Memory B cell (primary cell): ENCODE measurements around the gene PNPLA2.

Experiments used
- ATAC-seq: fragments of 150-1000 bp; cut with Tn5 transposase; 2 replicates; pipeline ENCODE4 v1.10.0; 2021; ENCODE audit warnings: low read depth, mild to moderate bottlenecking, moderate library complexity
- DNase-seq, 2 donors: peaks; one replicate each; pipeline ENCODE4 v3.0.0; 2022; ENCODE audit warnings: low spot score in 2 of 2
- H3K27ac Mint-ChIP-seq: one replicate; pipeline ENCODE4 v1.8.0; 2022; ENCODE audit warnings: mild to moderate bottlenecking, moderate library complexity, mixed read lengths
- H3K27me3 Mint-ChIP-seq: one replicate; pipeline ENCODE4 v1.8.0; 2022; ENCODE audit warnings: mixed read lengths
- H3K36me3 Mint-ChIP-seq: one replicate; pipeline ENCODE4 v1.8.0; 2022; ENCODE audit warnings: mild to moderate bottlenecking, mixed read lengths
- H3K4me1 Mint-ChIP-seq: one replicate; pipeline ENCODE4 v1.8.0; 2022; ENCODE audit warnings: mixed read lengths
- H3K4me3 Mint-ChIP-seq: one replicate; pipeline ENCODE4 v1.8.0; 2022; ENCODE audit warnings: mild to moderate bottlenecking, moderate library complexity, mixed read lengths
- H3K9me3 Mint-ChIP-seq: one replicate; pipeline ENCODE4 v1.8.0; 2022; ENCODE audit warnings: mixed read lengths

PNPLA2 gene

GRCh38 chr11:790721-791564, 27.8 kb upstream of the PNPLA2 start:
- Mint-ChIP-seq H3K27me3 (peaks cover 3% of the 10 kb centered on the region), H3K4me3 (no peak overlapping the region), H3K4me1 (peaks cover under 1% of the 10 kb centered on the region), H3K9me3 (no peaks in the 10 kb centered on the region), H3K36me3 (peaks cover 10% of the 10 kb centered on the region), H3K27ac (no peak overlapping the region)
- no peak for ATAC-seq
- no peak for DNase-seq

GRCh38 chr11:791658-792534, 26.8 kb upstream of the PNPLA2 start:
- DNase-seq (no peak), ATAC-seq (no peak)
- no peak overlapping the region for H3K4me3 Mint-ChIP-seq
- no peak overlapping the region for H3K27ac Mint-ChIP-seq
- peaks cover 3% of the 10 kb centered on the region for H3K27me3 Mint-ChIP-seq
- H3K36me3 Mint-ChIP-seq: peaks cover 12% of the 10 kb centered on the region
- peaks cover 6% of the 10 kb centered on the region for H3K4me1 Mint-ChIP-seq
- no peaks in the 10 kb centered on the region for H3K9me3 Mint-ChIP-seq

- DNase-seq (no peak), ATAC-seq (no peak)
- no peak overlapping the region for H3K27ac Mint-ChIP-seq
- H3K27me3 Mint-ChIP-seq: peaks cover 3% of the 10 kb centered on the region
- H3K4me3 Mint-ChIP-seq: no peak overlapping the region
- H3K36me3 Mint-ChIP-seq: peaks cover 12% of the 10 kb centered on the region
- no peaks in the 10 kb centered on the region for H3K9me3 Mint-ChIP-seq
- peaks cover 7% of the 10 kb centered on the region for H3K4me1 Mint-ChIP-seq
Measured at GRCh38 chr11:792535-792821, 26.2 kb upstream of the PNPLA2 start.

GRCh38 chr11:792873-793272, 25.8 kb upstream of the PNPLA2 start:
- Mint-ChIP-seq H3K4me3 (no peak overlapping the region), H3K27me3 (peaks cover 2% of the 10 kb centered on the region), H3K36me3 (peaks cover 12% of the 10 kb centered on the region), H3K27ac (no peak overlapping the region), H3K4me1 (peaks cover 7% of the 10 kb centered on the region), H3K9me3 (no peaks in the 10 kb centered on the region)
- DNase-seq (no peak), ATAC-seq (no peak)

- peaks cover 7% of the 10 kb centered on the region for H3K4me1 Mint-ChIP-seq
- H3K36me3 Mint-ChIP-seq: peaks cover 12% of the 10 kb centered on the region
- ATAC-seq (no peak), DNase-seq (no peak)
- H3K27me3 Mint-ChIP-seq: peaks cover 2% of the 10 kb centered on the region
- no peak overlapping the region for H3K27ac Mint-ChIP-seq
- H3K9me3 Mint-ChIP-seq: no peaks in the 10 kb centered on the region
- H3K4me3 Mint-ChIP-seq: no peak overlapping the region
Measured at GRCh38 chr11:793556-793955, 25.2 kb upstream of the PNPLA2 start.

GRCh38 chr11:794013-794765, 24.5 kb upstream of the PNPLA2 start:
- Mint-ChIP-seq H3K4me3 (peak overlapping the region; percentile 27), H3K27ac (no peak overlapping the region), H3K27me3 (no peaks in the 10 kb centered on the region), H3K4me1 (peaks cover 7% of the 10 kb centered on the region), H3K36me3 (peaks cover 12% of the 10 kb centered on the region), H3K9me3 (no peaks in the 10 kb centered on the region)
- DNase-seq (no peak), ATAC-seq (no peak)

- H3K9me3 Mint-ChIP-seq: no peaks in the 10 kb centered on the region
- H3K36me3 Mint-ChIP-seq: peaks cover 12% of the 10 kb centered on the region
- no peak for ATAC-seq
- H3K4me1 Mint-ChIP-seq: peaks cover 7% of the 10 kb centered on the region
- H3K27ac Mint-ChIP-seq: no peak overlapping the region
- peak overlapping the region; percentile 98 for H3K4me3 Mint-ChIP-seq
- no peaks in the 10 kb centered on the region for H3K27me3 Mint-ChIP-seq
- no peak for DNase-seq
Measured at GRCh38 chr11:794766-795633, 23.7 kb upstream of the PNPLA2 start.

GRCh38 chr11:795634-796564, 22.8 kb upstream of the PNPLA2 start:
- Mint-ChIP-seq H3K4me1 (peaks cover 7% of the 10 kb centered on the region), H3K4me3 (peak overlapping the region; percentile 98), H3K9me3 (no peaks in the 10 kb centered on the region), H3K36me3 (peaks cover 10% of the 10 kb centered on the region), H3K27me3 (no peaks in the 10 kb centered on the region), H3K27ac (peak overlapping the region; percentile 89)
- DNase-seq (peak; percentile 53 to 64), ATAC-seq (peak; percentile 47)

GRCh38 chr11:796565-797295, 22.0 kb upstream of the PNPLA2 start:
- Mint-ChIP-seq H3K4me1 (peaks cover 7% of the 10 kb centered on the region), H3K4me3 (peak overlapping the region; percentile 98), H3K9me3 (no peaks in the 10 kb centered on the region), H3K36me3 (peaks cover 9% of the 10 kb centered on the region), H3K27ac (peak overlapping the region; percentile 89), H3K27me3 (no peaks in the 10 kb centered on the region)
- ATAC-seq: no peak
- no peak for DNase-seq

- peak overlapping the region; percentile 89 for H3K27ac Mint-ChIP-seq
- peak overlapping the region; percentile 98 for H3K4me3 Mint-ChIP-seq
- no peaks in the 10 kb centered on the region for H3K9me3 Mint-ChIP-seq
- peaks cover 7% of the 10 kb centered on the region for H3K4me1 Mint-ChIP-seq
- DNase-seq: peak; percentile 75 to 84
- peaks cover 7% of the 10 kb centered on the region for H3K36me3 Mint-ChIP-seq
- peak; percentile 59 for ATAC-seq
- no peaks in the 10 kb centered on the region for H3K27me3 Mint-ChIP-seq
Measured at GRCh38 chr11:797296-798092, 21.2 kb upstream of the PNPLA2 start.

- H3K4me3 Mint-ChIP-seq: peak within 1 kb of the TSS; percentile 98
- H3K27me3 Mint-ChIP-seq: no peaks in the 10 kb centered on the region
- H3K9me3 Mint-ChIP-seq: no peaks in the 10 kb centered on the region
- peaks cover 7% of the 10 kb centered on the region for H3K4me1 Mint-ChIP-seq
- peak; percentile 66 for ATAC-seq
- DNase-seq: peak; percentile 92 to 97
- peak within 1 kb of the TSS; percentile 89 for H3K27ac Mint-ChIP-seq
- peaks cover 4% of the 10 kb centered on the region for H3K36me3 Mint-ChIP-seq
Measured at GRCh38 chr11:798093-798713, 20.5 kb upstream of the PNPLA2 start, which contains the start of gene SLC25A22. TSS of gene SLC25A22 (minus strand) at chr11:798281. CDS start at chr11:795006, 3,275 bp downstream.
